Astrocyte (in vitro differentiated cells and primary cell): ENCODE results near the gene DLX3. TPM values are rescaled to one million over a fixed set of nuclear protein-coding genes. Genes with fewer than 3 reads are reported as not detected.

Experiments used
- DNase-seq: peaks from one replicate; pipeline ENCODE4 v3.0.0-alpha.2; 2010; ENCODE audit warnings: low read depth
- FAIRE-seq: peaks from 2 replicates; lab custom pipeline; 2011; peaks lifted over from hg19 to GRCh38; lab: Jason Lieb, UNC
- H2AFZ ChIP-seq: 2 replicates; pipeline ENCODE4 v1.6.0; 2012; ENCODE audit warnings: low read depth, low read length, inconsistent platforms
- H3K27ac ChIP-seq: 2 replicates; pipeline ENCODE4 v1.5.1; 2011; ENCODE audit warnings: low read depth, low read length, inconsistent platforms
- H3K27me3 ChIP-seq: 2 replicates; pipeline ENCODE4 v1.6.0; 2011; ENCODE audit warnings: low read length, inconsistent platforms; ENCODE audit not compliant: insufficient read depth
- H3K36me3 ChIP-seq: 2 replicates; pipeline ENCODE4 v1.5.1; 2011; ENCODE audit warnings: low read length, inconsistent platforms; ENCODE audit not compliant: insufficient read depth
- H3K4me1 ChIP-seq: 2 replicates; pipeline ENCODE4 v1.5.1; 2011; ENCODE audit warnings: low read length, inconsistent platforms; ENCODE audit not compliant: insufficient read depth
- H3K4me2 ChIP-seq: 2 replicates; pipeline ENCODE4 v1.6.0; 2012; ENCODE audit warnings: low read length, inconsistent platforms
- H3K4me3 ChIP-seq: 2 replicates; pipeline ENCODE4 v1.5.1; 2011; ENCODE audit warnings: low read depth, mild to moderate bottlenecking, low read length, inconsistent platforms; ENCODE audit not compliant: insufficient read depth
- H3K79me2 ChIP-seq: 2 replicates; pipeline ENCODE4 v1.6.0; 2012; ENCODE audit warnings: mild to moderate bottlenecking, low read length, inconsistent platforms; ENCODE audit not compliant: insufficient read depth
- H3K9ac ChIP-seq: 2 replicates; pipeline ENCODE4 v1.6.0; 2012; ENCODE audit warnings: mild to moderate bottlenecking, low read length, inconsistent platforms
- H3K9me3 ChIP-seq: 2 replicates; pipeline ENCODE4 v1.5.1; 2012; ENCODE audit warnings: low read depth, mild to moderate bottlenecking, low read length, inconsistent platforms; ENCODE audit not compliant: insufficient read depth
- H4K20me1 ChIP-seq: 2 replicates; pipeline ENCODE4 v1.6.0; 2012; ENCODE audit warnings: low read length, inconsistent platforms; ENCODE audit not compliant: insufficient read depth
- H3K27ac Mint-ChIP-seq: one replicate; pipeline ENCODE4 v1.8.0; 2021; ENCODE audit warnings: mild to moderate bottlenecking, mixed read lengths; ENCODE audit not compliant: unreplicated experiment
- H3K27me3 Mint-ChIP-seq: one replicate; pipeline ENCODE4 v1.8.0; 2021; ENCODE audit warnings: low read depth, mixed read lengths; ENCODE audit not compliant: unreplicated experiment
- H3K36me3 Mint-ChIP-seq: one replicate; pipeline ENCODE4 v1.8.0; 2021; ENCODE audit warnings: low read depth, mixed read lengths; ENCODE audit not compliant: unreplicated experiment
- H3K4me1 Mint-ChIP-seq: one replicate; pipeline ENCODE4 v1.8.0; 2021; ENCODE audit warnings: low read depth, mixed read lengths; ENCODE audit not compliant: unreplicated experiment
- H3K4me3 Mint-ChIP-seq: one replicate; pipeline ENCODE4 v1.8.0; 2021; ENCODE audit warnings: mild to moderate bottlenecking, moderate library complexity, mixed read lengths; ENCODE audit not compliant: unreplicated experiment
- H3K9me3 Mint-ChIP-seq: one replicate; pipeline ENCODE4 v1.8.0; 2021; ENCODE audit warnings: mild to moderate bottlenecking, mixed read lengths; ENCODE audit not compliant: unreplicated experiment
- EZH2 ChIP-seq: IDR thresholded peaks from 2 replicates; pipeline ENCODE4 v1.6.1; 2012; ENCODE audit warnings: mild to moderate bottlenecking, low read length, inconsistent platforms; ENCODE audit not compliant: insufficient read depth
- total RNA-seq: library from RNA; stranded (reverse); gene quantifications from 2 replicates; pipeline ENCODE4 v1.2.1, GENCODE V29; 2021
- TF ChIP-seq, protein P1 (sequence below): IDR thresholded peaks from 2 replicates; pipeline ENCODE4 v1.5.1; 2011; ENCODE audit warnings: low read depth, mild to moderate bottlenecking, inconsistent platforms, low read length, moderate library complexity; ENCODE audit not compliant: insufficient read depth

DLX3 gene
- total RNA-seq, 1 donor from 2014 or later: 1.00 TPM

DNA sequence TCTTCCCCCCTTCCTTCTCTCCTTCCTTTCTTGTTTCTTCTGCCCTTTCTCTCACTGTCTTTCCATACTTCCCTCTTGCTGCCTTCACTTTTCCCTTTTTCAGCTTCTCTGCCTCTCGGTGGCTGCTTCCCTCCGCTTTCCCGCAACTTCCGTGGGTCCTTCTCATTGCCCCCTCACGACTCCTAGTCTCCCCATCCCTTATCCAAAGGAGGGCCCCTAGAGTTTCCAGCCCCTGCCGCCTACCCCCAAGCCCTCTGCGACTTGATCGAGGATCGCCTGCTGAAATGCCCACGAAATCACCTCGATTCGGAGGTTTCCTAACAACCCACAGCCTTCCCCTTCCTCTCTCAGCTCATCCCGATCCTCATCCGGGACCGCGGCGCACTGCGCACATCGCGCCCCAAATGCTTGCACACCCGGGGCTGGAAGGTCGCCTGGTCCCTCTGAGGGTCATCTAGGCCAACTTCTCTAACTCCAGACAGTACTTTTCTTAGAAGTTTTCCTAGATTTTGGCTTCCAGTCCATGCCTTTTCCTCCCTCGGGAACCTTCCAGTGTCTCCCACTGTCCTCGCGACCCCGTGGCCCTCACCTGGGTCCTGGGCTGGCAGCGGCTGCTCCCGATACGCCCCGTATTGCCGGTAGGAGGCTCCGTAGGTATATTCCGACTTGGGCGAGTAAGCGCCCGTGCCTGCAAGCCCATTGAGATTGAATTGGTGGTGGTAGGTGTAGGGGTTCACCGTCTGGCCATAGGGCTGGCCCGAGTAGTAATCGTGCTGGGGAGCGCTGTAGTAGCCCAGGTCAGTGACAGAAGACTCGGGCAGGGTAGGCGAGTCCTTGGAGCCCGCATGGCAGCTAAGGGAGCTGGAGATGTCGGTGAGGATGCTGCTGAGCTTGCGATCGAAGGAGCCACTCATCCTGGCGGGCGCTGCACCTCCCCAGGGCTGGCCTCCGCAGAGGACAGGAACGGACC lies 654 bp downstream of the DLX3 start:
- peaks cover 17% of the 10 kb centered on the region for H4K20me1 ChIP-seq
- H3K9me3 Mint-ChIP-seq: peaks cover 3% of the 10 kb centered on the region
- DNase-seq (no peak), FAIRE-seq (no peak)
- H3K79me2 ChIP-seq: no peaks in the 10 kb centered on the region
- no peak overlapping the region for H3K9ac ChIP-seq
- no peak overlapping the region for H3K27ac Mint-ChIP-seq
- TF ChIP-seq, protein P1, sequence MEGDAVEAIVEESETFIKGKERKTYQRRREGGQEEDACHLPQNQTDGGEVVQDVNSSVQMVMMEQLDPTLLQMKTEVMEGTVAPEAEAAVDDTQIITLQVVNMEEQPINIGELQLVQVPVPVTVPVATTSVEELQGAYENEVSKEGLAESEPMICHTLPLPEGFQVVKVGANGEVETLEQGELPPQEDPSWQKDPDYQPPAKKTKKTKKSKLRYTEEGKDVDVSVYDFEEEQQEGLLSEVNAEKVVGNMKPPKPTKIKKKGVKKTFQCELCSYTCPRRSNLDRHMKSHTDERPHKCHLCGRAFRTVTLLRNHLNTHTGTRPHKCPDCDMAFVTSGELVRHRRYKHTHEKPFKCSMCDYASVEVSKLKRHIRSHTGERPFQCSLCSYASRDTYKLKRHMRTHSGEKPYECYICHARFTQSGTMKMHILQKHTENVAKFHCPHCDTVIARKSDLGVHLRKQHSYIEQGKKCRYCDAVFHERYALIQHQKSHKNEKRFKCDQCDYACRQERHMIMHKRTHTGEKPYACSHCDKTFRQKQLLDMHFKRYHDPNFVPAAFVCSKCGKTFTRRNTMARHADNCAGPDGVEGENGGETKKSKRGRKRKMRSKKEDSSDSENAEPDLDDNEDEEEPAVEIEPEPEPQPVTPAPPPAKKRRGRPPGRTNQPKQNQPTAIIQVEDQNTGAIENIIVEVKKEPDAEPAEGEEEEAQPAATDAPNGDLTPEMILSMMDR: no peak
- peak; percentile 94 for TF ChIP-seq EZH2
- no peaks in the 10 kb centered on the region for H3K36me3 ChIP-seq
- peaks cover 20% of the 10 kb centered on the region for H3K4me1 ChIP-seq
- H3K4me1 Mint-ChIP-seq: peaks cover 10% of the 10 kb centered on the region
- H3K27ac ChIP-seq: no peak overlapping the region
- peak overlapping the region; percentile 60 for H2AFZ ChIP-seq
- H3K4me2 ChIP-seq: peak overlapping the region; percentile 81
- H3K9me3 ChIP-seq: peaks cover 6% of the 10 kb centered on the region
- H3K27me3 ChIP-seq: peaks cover 69% of the 10 kb centered on the region
- peaks cover 71% of the 10 kb centered on the region for H3K27me3 Mint-ChIP-seq
- H3K4me3 ChIP-seq: peak overlapping the region; percentile 31
- H3K36me3 Mint-ChIP-seq: peaks cover 4% of the 10 kb centered on the region
- H3K4me3 Mint-ChIP-seq: peak overlapping the region; percentile 80

DNA sequence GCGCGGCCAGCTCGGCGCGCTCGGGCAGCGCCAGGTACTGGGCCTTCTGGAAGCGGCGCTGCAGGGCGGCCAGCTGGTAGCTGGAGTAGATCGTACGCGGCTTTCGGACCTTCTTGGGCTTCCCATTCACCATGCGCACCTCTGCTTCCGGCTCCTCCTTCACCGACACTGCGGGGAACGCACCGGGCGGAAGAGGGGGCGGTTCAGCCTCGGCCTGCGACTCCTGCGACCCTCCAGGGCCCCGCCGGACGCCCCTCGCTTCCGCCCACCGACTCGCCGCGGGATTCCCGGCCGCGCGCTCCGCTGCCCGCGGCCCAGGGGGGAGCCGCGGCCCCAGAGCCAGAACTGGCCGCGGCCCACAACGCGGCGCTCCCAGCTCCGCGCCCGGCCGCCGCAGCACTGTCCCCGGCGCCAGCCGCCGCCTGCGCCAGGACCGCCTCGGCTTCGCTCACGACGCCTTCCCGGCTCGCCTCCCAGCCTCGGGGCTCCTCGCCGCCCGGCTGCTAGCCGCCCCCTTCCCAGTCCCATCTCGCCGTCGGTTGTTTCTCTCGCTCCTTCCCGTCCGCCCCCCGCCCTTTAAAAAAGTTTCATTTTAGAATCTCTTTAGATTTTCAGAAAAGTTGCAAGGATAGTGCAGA lies 1.5 kb downstream of the DLX3 start:
- Mint-ChIP-seq H3K9me3 (peaks cover 3% of the 10 kb centered on the region), H3K36me3 (peaks cover 4% of the 10 kb centered on the region), H3K4me3 (peak overlapping the region; percentile 80), H3K4me1 (peaks cover 10% of the 10 kb centered on the region), H3K27ac (no peak overlapping the region), H3K27me3 (peaks cover 74% of the 10 kb centered on the region)
- Histone ChIP-seq H3K27ac (no peak overlapping the region), H3K4me1 (peaks cover 20% of the 10 kb centered on the region), H4K20me1 (peaks cover 17% of the 10 kb centered on the region), H3K9ac (no peak overlapping the region), H2AFZ (peak overlapping the region; percentile 44), H3K4me2 (peak overlapping the region; percentile 81), H3K9me3 (peaks cover 6% of the 10 kb centered on the region), H3K4me3 (peak overlapping the region; percentile 31), H3K36me3 (no peaks in the 10 kb centered on the region), H3K27me3 (peaks cover 77% of the 10 kb centered on the region), H3K79me2 (no peaks in the 10 kb centered on the region)
- no peak for FAIRE-seq
- TF ChIP-seq EZH2: no peak
- TF ChIP-seq, protein P1: no peak
- DNase-seq: no peak
